K562 (cell line): ENCODE measurements around the gene SCGB1A1. TPM values are rescaled to one million over a fixed set of nuclear protein-coding genes. Genes with fewer than 3 reads are reported as not detected.

Experiments used
- ATAC-seq: fragments of 200-7000 bp; cut with Tn5 transposase; 3 replicates; pipeline ENCODE4 v1.9.1; 2020; ENCODE audit warnings: moderate library complexity
- BruUV-seq: library from RNA; stranded (reverse); fragments of 400-500 nt; replicated peaks from 2 replicates; lab custom pipeline; 2021; lab: Mats Ljungman, UMichigan
- CTCF ChIA-PET: fragments of 300-600 bp; formaldehyde crosslinking; extraction: SDS; loops from one replicate; lab custom pipeline; 2021; ENCODE audit warnings: low intra/inter-chr PET ratio; lab: Yijun Ruan, JAX
- POLR2A ChIA-PET: fragments of 300-600, 350-650 bp; sonication (Branson Sonifier 250); formaldehyde crosslinking; extraction: SDS; loops from one replicate; lab custom pipeline; 2021; ENCODE audit warnings: antibody characterized with exemption, inconsistent platforms; lab: Yijun Ruan, JAX
- DNase-seq, 4 experiments: peaks; one replicate each; pipeline versions ENCODE4 v3.0.0 to v3.0.0-alpha.2; 2011 to 2018; ENCODE audit warnings: low spot score in 3 of 4, mixed read lengths in 3 of 4; ENCODE audit errors: extremely low read depth in 1 of 4
- FAIRE-seq: peaks from 2 replicates; lab custom pipeline; 2011; peaks lifted over from hg19 to GRCh38; lab: Jason Lieb, UNC
- H2AFZ ChIP-seq: 2 replicates; pipeline ENCODE4 v1.6.0; 2011; ENCODE audit warnings: low read depth, low read length, control low read depth, inconsistent platforms
- H3K27ac ChIP-seq: fragments of 200-600 bp; 3 replicates; pipeline ENCODE4 v1.8.0; 2011; ENCODE audit warnings: low read depth, mild to moderate bottlenecking, control low read depth, inconsistent platforms, low read length, moderate library complexity, mixed read lengths; ENCODE audit errors: extremely low read depth
- H3K27me3 ChIP-seq, 2 experiments: fragments of 300-600 bp in 1 of 2; 2 replicates in 1 of 2; 3 replicates in 1 of 2; pipeline versions ENCODE4 v1.6.0 to v1.8.0; 2011; ENCODE audit warnings: inconsistent platforms in 2 of 2, low read length in 2 of 2, mild to moderate bottlenecking in 1 of 2, mixed read lengths in 1 of 2, moderate library complexity in 1 of 2; ENCODE audit not compliant: control insufficient read depth in 2 of 2, insufficient read depth in 2 of 2
- H3K36me3 ChIP-seq: fragments of 300-600 bp; 3 replicates; pipeline ENCODE4 v1.8.0; 2011; ENCODE audit warnings: mild to moderate bottlenecking, low read length, inconsistent platforms; ENCODE audit not compliant: control insufficient read depth, insufficient read depth
- H3K4me1 ChIP-seq, 2 experiments: fragments of 200-600 bp in 1 of 2; replicated peaks in 1 of 2; 2 replicates in 1 of 2; 3 replicates in 1 of 2; pipeline versions ENCODE4 v1.5.1 to v1.8.0; 2011; ENCODE audit warnings: inconsistent platforms in 2 of 2, low read length in 2 of 2, mild to moderate bottlenecking in 1 of 2, mixed read lengths in 1 of 2, moderate library complexity in 1 of 2; ENCODE audit not compliant: control insufficient read depth in 2 of 2, insufficient read depth in 2 of 2
- H3K4me2 ChIP-seq: 2 replicates; pipeline ENCODE4 v1.6.1; 2011; ENCODE audit warnings: low read length, control low read depth, inconsistent platforms, mixed read lengths; ENCODE audit not compliant: insufficient read depth
- H3K4me3 ChIP-seq: fragments of 200-600 bp; sonication (generic), shearing (Covaris generic); 2 replicates; pipeline ENCODE4 v1.5.1; 2016; ENCODE audit warnings: control low read depth, inconsistent platforms
- H3K79me2 ChIP-seq: fragments of 200-600 bp; 3 replicates; pipeline ENCODE4 v1.8.0; 2011; ENCODE audit warnings: low read length, inconsistent platforms; ENCODE audit not compliant: control insufficient read depth, insufficient read depth
- H3K9ac ChIP-seq, 2 experiments: 2 replicates each; pipeline versions ENCODE4 v1.6.0 to v1.6.1; 2011; ENCODE audit warnings: low read depth in 2 of 2, low read length in 2 of 2, control low read depth in 1 of 2, inconsistent platforms in 1 of 2, mild to moderate bottlenecking in 1 of 2, mixed read lengths in 1 of 2; ENCODE audit not compliant: insufficient read depth in 1 of 2
- H3K9me1 ChIP-seq: one replicate; pipeline ENCODE4 v1.6.0; 2011; ENCODE audit warnings: inconsistent platforms, mild to moderate bottlenecking, low read length, moderate library complexity; ENCODE audit not compliant: control insufficient read depth, insufficient read depth
- H3K9me3 ChIP-seq: replicated peaks from 2 replicates; pipeline ENCODE4 v1.5.1; 2011; ENCODE audit warnings: low read depth, low read length, inconsistent platforms; ENCODE audit not compliant: control insufficient read depth, insufficient read depth
- H4K20me1 ChIP-seq: replicated peaks from 2 replicates; pipeline ENCODE4 v1.6.1; 2011; ENCODE audit warnings: low read length, inconsistent platforms, mixed read lengths; ENCODE audit not compliant: control insufficient read depth, insufficient read depth
- BRD9 ChIP-seq: fragments of 450-650 bp; IDR thresholded peaks from 2 replicates; pipeline ENCODE4 v1.6.1; 2018; ENCODE audit warnings: low read depth; ENCODE audit not compliant: partially characterized antibody
- GATAD2B ChIP-seq: fragments of 450-650 bp; IDR thresholded peaks from 2 replicates; pipeline ENCODE4 v1.6.1; 2017; ENCODE audit warnings: mild to moderate bottlenecking, borderline replicate concordance
- SNAPC5 ChIP-seq: fragments of 250-450 bp; sonication (Bioruptor Pico); IDR thresholded peaks from 2 replicates; pipeline ENCODE4 v1.8.0; 2021; ENCODE audit warnings: moderate library complexity, mild to moderate bottlenecking, inconsistent platforms
- TFAM ChIP-seq: fragments of 250-450 bp; sonication (Bioruptor Pico); conservative IDR thresholded peaks from 2 replicates; pipeline ENCODE4 v1.5.0; 2021; ENCODE audit warnings: mild to moderate bottlenecking, moderate library complexity
- WGBS: fragments of 100-300 bp; shearing (Covaris generic); methylation state at CpG from one replicate; pipeline ENCODE4 v1.1.6; 2016; ENCODE audit warnings: low coverage, mixed read lengths; ENCODE audit not compliant: insufficient coverage; ENCODE audit errors: missing lambda C conversion rate; 5-methylcytosine and 5-hydroxymethylcytosine counted together
- in situ Hi-C: fragments of 300-500 bp; cut with MboI; formaldehyde crosslinking; loops from 4 replicates; pipeline ENCODE4 v1.15.0; 2018; ENCODE audit warnings: inconsistent platforms, mixed read lengths
- intact Hi-C: fragments of 100-400 bp; cut with micrococcal nuclease; formaldehyde crosslinking; loops from 2 replicates; pipeline ENCODE4 v1.14.2; 2022
- polyA plus RNA-seq, 8 experiments: library from polyadenylated mRNA; depleted of rRNA in 4 of 8; stranded (reverse) in 5 of 8; unstranded in 3 of 8; fragments of >200 nt; fragmentation: Nextera tagmentation in 2 of 8; fragmentation: Illumina TruSeq in 1 of 8; extraction: Ambion mirVana in 2 of 8; extraction: Trizol in 1 of 8; gene quantifications; 2 replicates each; pipeline versions ENCODE4 v1.2.1 to v1.2.3, GENCODE V29; 2011 to 2014; ENCODE audit warnings: inconsistent platforms in 1 of 8, missing spikeins in 1 of 8
- total RNA-seq, 7 experiments: library from RNA; depleted of rRNA in 6 of 7; stranded (reverse); fragments of >200 nt in 6 of 7; fragmentation: Illumina TruSeq in 2 of 7; extraction: Trizol in 2 of 7; gene quantifications; 2 replicates each; pipeline versions ENCODE4 v1.2.1 to v1.2.3, GENCODE V29; 2011 to 2021; ENCODE audit warnings: low replicate concordance in 1 of 7
- TF ChIP-seq, protein P1 (sequence below): fragments of 250-450 bp; sonication (Bioruptor Pico); IDR thresholded peaks from 2 replicates; pipeline ENCODE4 v1.8.0; 2022; ENCODE audit warnings: moderate library complexity, mild to moderate bottlenecking, inconsistent platforms
- TF ChIP-seq, protein P2 (sequence below): fragments of 450-650 bp; IDR thresholded peaks from 2 replicates; pipeline ENCODE4 v1.6.1; 2016; ENCODE audit warnings: low read depth, mild to moderate bottlenecking, moderate library complexity
- TF ChIP-seq, protein P3 (sequence below), 2 experiments: fragments of 450-650 bp in 1 of 2; sonication (generic) in 1 of 2; formaldehyde crosslinking in 1 of 2; IDR thresholded peaks; 2 replicates each; pipeline versions ENCODE4 v1.7.1 to v1.9.0; 2016 to 2022; ENCODE audit warnings: inconsistent platforms in 1 of 2, mild to moderate bottlenecking in 1 of 2, missing genetic modification reagents in 1 of 2

SCGB1A1 gene
- total and polyA plus RNA-seq, 9 of the 15 experiments (the other 6 are each of a cell fraction or from before 2014, with no cell fraction given): 0.55 TPM; not detected in 8

DNA sequence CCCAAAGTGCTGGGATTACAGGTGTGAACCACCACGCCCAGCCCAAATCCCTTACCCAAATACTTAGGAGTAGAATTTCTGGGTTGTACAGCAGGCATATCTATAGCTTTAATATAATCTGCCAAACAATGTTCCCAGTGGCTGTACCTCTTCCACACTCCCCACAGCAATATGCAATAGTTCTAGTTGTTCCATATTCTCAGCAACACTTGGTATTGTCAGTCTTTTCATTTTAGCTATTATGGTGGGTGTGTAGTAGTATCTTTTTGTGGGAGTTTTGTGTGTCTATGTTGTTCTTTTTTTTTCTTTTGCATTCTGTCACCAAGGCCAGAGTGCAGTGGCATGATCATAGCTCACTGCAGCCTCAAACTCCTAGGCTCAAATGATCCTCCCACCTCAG is 18.8 kb downstream of the SCGB1A1 start:
- Histone ChIP-seq H2AFZ (no peak overlapping the region), H3K4me1 (peaks cover 12 to 16% of the 10 kb centered on the region in 2 experiments; a peak in 3 of 5 replicates), H3K9ac (no peak overlapping the region), H3K4me3 (no peak overlapping the region), H3K27ac (no peak overlapping the region), H3K9me3 (no peaks in the 10 kb centered on the region), H3K79me2 (no peaks in the 10 kb centered on the region), H4K20me1 (no peaks in the 10 kb centered on the region), H3K4me2 (no peak overlapping the region), H3K9me1 (no peaks in the 10 kb centered on the region), H3K27me3 (no peaks in the 10 kb centered on the region), H3K36me3 (no peaks in the 10 kb centered on the region)
- intact Hi-C loops (no loop called here), in situ Hi-C loops (no loop called here)
- ChIA-PET CTCF (interaction anchor here (0.6 kb wide), 1 partner anchor 43 kb away, joined by 4 read pairs; no protein-coding TSS in a partner anchor), POLR2A (interaction anchor here (0.6 to 1.8 kb wide), 5 partner anchors 9 to 227 kb away, joined by 3 to 7 read pairs (median 4); partner anchors contain the start of genes C11orf98 and CSKMT)
- ATAC-seq: no peak
- 33% methylated on average over 1 of the region's 1 CpG for WGBS
- DNase-seq: no peak
- BruUV-seq: no TSS peak
- no peak for FAIRE-seq
- TF ChIP-seq SNAPC5 (CRISPR knock-in tag) (no peak), TFAM (CRISPR knock-in tag) (no peak), BRD9 (no peak), GATAD2B (no peak)
- TF ChIP-seq, protein P1, sequence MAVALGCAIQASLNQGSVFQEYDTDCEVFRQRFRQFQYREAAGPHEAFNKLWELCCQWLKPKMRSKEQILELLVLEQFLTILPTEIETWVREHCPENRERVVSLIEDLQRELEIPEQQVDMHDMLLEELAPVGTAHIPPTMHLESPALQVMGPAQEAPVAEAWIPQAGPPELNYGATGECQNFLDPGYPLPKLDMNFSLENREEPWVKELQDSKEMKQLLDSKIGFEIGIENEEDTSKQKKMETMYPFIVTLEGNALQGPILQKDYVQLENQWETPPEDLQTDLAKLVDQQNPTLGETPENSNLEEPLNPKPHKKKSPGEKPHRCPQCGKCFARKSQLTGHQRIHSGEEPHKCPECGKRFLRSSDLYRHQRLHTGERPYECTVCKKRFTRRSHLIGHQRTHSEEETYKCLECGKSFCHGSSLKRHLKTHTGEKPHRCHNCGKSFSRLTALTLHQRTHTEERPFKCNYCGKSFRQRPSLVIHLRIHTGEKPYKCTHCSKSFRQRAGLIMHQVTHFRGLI: no peak
- TF ChIP-seq, protein P2, sequence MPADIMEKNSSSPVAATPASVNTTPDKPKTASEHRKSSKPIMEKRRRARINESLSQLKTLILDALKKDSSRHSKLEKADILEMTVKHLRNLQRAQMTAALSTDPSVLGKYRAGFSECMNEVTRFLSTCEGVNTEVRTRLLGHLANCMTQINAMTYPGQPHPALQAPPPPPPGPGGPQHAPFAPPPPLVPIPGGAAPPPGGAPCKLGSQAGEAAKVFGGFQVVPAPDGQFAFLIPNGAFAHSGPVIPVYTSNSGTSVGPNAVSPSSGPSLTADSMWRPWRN: no peak
- TF ChIP-seq, protein P3, sequence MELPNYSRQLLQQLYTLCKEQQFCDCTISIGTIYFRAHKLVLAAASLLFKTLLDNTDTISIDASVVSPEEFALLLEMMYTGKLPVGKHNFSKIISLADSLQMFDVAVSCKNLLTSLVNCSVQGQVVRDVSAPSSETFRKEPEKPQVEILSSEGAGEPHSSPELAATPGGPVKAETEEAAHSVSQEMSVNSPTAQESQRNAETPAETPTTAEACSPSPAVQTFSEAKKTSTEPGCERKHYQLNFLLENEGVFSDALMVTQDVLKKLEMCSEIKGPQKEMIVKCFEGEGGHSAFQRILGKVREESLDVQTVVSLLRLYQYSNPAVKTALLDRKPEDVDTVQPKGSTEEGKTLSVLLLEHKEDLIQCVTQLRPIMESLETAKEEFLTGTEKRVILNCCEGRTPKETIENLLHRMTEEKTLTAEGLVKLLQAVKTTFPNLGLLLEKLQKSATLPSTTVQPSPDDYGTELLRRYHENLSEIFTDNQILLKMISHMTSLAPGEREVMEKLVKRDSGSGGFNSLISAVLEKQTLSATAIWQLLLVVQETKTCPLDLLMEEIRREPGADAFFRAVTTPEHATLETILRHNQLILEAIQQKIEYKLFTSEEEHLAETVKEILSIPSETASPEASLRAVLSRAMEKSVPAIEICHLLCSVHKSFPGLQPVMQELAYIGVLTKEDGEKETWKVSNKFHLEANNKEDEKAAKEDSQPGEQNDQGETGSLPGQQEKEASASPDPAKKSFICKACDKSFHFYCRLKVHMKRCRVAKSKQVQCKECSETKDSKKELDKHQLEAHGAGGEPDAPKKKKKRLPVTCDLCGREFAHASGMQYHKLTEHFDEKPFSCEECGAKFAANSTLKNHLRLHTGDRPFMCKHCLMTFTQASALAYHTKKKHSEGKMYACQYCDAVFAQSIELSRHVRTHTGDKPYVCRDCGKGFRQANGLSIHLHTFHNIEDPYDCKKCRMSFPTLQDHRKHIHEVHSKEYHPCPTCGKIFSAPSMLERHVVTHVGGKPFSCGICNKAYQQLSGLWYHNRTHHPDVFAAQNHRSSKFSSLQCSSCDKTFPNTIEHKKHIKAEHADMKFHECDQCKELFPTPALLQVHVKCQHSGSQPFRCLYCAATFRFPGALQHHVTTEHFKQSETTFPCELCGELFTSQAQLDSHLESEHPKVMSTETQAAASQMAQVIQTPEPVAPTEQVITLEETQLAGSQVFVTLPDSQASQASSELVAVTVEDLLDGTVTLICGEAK (IDR thresholded peaks at IDR 0.05): no peak
- TF ChIP-seq, protein P3 (CRISPR knock-in tag; IDR thresholded peaks at IDR 0.05): no peak
